ENCODE results near the gene ZNF100.

GRCh38 chr19:21786936-21787335 lies 19.6 kb upstream of the ZNF100 start:
- TF ChIP-seq MLX (CRISPR knock-in tag; IDR thresholded peaks at IDR 0.05) (no peak), CTCF (IDR thresholded peaks at IDR 0.05) (no peak), ERG (CRISPR knock-in tag; IDR thresholded peaks at IDR 0.05) (no peak), NR1H2 (CRISPR knock-in tag; IDR thresholded peaks at IDR 0.05) (no peak), ZNF138 (CRISPR knock-in tag; conservative IDR thresholded peaks at IDR 0.05) (no peak), ZSCAN18 (CRISPR knock-in tag; IDR thresholded peaks at IDR 0.05) (no peak), ATF1 (CRISPR knock-in tag; IDR thresholded peaks at IDR 0.05) (no peak), ETV6 (CRISPR knock-in tag; IDR thresholded peaks at IDR 0.05) (no peak), ARID4B (CRISPR knock-in tag; IDR thresholded peaks at IDR 0.05; ENCODE audit: borderline replicate concordance) (no peak)

Measured in WTC11 (cell line).